ENCODE data around the gene IFITM2.
A peak's percentile ranks its signal among the peaks of the same experiment; 100 is the strongest.
"Not testable (repeated sequence)": the region's sequence is repeated elsewhere in the genome, so short reads cannot be mapped to it uniquely, and the experiment has no call there.

Gene IFITM2

DNA sequence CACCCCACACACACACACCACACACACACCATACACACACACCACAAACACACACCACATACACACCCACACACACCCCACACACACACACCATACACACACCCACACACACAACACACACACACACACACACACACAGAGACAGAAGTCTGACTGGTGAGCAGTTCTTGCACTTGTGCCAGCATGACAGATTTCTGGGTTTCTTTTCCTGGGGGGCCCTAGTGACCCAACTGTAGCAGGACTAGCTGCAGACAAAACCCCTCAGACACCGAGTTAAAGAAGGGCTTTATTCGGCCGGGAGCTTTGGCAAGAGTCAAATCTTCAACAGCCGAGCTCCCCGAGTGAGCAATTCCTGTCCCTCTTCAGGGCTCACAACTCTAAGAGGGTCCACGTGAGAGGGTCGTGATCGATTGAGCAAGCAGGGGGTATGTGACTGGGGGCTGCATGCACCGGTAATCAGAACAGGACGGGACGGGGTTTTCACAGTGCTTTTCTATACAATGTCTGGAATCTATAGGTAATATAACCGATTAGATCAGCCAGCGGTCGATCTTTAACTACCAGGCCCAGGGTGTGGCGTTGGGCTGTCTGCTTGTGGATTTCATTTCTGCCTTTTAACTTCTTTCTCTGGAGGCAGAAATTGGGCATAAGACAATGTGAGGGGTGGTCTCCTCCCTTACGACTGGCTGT, 42.6 kb downstream of the IFITM2 start:
- DNase-seq: not testable (repeated sequence)

DNA sequence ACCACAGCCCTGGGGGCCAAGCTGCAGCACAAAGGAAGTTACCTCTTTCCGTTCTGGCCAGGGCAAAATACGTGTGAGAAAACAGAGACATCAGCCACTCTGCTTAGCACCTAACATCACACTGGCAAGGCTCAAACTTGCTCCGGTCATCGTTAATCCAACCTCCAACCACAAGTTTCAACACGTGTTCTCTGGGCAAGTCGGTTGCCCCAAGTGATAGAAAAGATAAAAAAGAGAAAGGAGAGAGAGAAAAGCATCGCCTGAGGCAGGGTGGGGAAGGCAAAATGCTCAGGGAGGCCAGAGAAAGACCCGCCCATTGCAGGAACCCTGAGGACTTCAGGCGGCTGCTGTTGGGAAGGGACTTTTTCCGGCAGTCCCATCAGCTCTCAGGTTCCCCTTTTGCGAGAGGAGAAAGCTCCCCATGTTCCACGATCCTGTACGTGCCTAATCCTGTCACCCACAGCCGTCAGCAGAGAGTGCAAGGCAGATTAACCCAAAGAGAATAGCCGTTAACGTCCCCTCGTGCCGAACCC, 43.2 kb downstream of the IFITM2 start:
- no peak for DNase-seq

GRCh38 chr11:351411-351810, 43.8 kb downstream of the IFITM2 start:
- no peak for DNase-seq

DNA sequence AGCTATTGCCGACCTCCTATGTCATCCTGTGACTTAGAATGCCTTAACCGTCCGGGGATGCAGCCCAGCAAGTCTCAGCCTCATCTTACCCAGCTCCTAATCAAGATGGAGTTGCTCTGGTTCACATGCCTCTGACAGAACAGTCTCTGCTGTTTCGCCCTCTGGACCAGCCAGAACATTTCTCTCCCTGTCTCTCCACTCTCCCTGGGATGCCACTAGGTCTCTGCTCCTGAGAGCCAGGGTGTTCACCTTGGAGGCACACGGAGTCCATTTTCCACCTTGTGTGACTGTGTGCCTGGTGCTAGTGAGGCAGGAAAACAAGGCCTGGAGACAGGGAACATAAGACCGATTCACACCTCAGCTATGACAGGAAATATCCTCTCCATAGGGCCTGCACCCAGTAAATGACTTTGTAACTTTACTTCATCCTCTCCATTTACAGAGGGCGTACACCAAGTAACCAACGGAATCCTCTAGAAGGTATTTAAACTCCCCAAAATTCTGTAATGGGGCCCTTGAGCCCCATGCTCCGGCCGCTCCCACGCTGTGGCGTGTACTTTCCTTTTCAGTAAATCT, 44.9 kb downstream of the IFITM2 start:
- DNase-seq: no peak

- no peak for DNase-seq
Observed at GRCh38 chr11:353179-353873, 45.7 kb downstream of the IFITM2 start.

DNA sequence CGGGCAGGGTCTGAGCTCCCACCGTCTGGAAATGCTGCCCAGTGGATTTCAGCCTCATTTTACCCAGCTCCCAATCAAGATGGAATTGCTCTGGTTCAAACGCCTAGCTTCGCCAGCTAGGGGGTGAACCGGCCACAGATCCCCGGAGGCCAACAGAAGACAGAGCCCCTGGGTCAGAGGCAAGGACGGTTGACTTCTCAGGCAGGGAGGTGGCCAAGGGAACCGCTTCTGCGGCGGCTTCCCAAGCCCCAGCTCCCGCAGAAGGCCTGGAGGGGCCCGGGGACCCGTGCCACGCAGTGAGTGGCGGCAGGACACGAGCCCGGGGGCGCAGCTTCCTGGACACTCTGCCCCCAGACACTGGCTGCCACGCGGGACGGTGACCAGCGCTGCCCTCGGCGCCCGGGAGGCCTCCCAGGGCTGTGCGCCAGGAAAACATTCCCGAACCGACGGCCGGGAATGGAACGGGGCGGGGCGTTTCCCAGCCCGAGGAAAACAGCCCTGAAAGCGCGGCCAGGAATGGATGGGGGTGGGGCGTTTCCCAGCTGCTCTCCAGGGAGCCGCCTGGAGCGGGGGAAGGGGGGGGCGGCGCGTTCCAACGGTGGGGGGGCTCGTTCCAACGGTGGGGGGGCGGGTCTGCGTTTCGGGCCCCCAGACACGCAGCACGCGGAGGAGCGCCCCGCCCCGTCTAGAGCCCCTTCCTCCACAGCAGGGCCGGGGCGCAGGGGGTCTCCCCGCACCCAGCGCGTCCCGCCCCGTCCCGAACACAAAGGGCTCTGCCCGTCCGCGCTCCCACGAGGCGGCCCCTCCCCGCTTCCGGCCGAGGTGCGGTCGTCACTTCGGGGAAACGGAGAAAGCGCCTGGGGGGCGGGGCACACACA, 48.2 kb downstream of the IFITM2 start:
- peak; percentile 88 for DNase-seq

- no peak for DNase-seq
Observed at GRCh38 chr11:356610-357009, 49.0 kb downstream of the IFITM2 start.

DNA sequence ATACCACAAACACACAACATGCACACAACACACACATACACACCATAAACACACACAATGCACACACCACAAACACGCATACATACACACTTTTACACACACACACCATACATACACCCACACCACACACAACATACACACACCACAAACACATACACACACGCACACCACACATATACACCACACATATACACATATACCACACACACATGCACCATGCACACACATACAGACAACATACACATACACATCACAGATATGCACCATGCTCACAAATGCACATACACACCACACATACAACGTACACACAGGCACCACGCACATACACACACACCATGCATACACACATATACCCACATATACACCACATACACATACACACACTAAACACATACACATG, 50.0 kb downstream of the IFITM2 start:
- DNase-seq: no peak

GRCh38 chr11:358129-358800, 50.6 kb downstream of the IFITM2 start:
- no peak for DNase-seq

Data from NCI-H82 (cell line).